Endothelial cell of umbilical vein (primary cell): Measurements from ENCODE around the gene DENND1A. TPM values are rescaled to one million over a fixed set of nuclear protein-coding genes. Genes with fewer than 3 reads are reported as not detected.

Experiments used
- BruUV-seq: library from RNA; stranded (reverse); fragments of 400-500 nt; replicated peaks from 2 replicates; lab custom pipeline; 2021; lab: Mats Ljungman, UMichigan
- CTCF ChIA-PET: fragments of 300-600, 350-600 bp; sonication (Branson Sonifier 250); formaldehyde crosslinking; loops from one replicate; lab custom pipeline; 2021; ENCODE audit warnings: antibody characterized with exemption, inconsistent platforms; lab: Charles Lee
- POLR2A ChIA-PET: fragments of 300-600, 350-600 bp; sonication (Branson Sonifier 250); formaldehyde crosslinking; loops from one replicate; lab custom pipeline; 2021; ENCODE audit warnings: antibody characterized with exemption, inconsistent platforms; lab: Charles Lee
- DNase-seq: peaks from one replicate; pipeline ENCODE4 v3.0.0-alpha.2; 2011; ENCODE audit warnings: low read depth, low spot score
- FAIRE-seq: peaks from 2 replicates; lab custom pipeline; 2011; peaks lifted over from hg19 to GRCh38; lab: Jason Lieb, UNC
- H2AFZ ChIP-seq: 2 replicates; pipeline ENCODE4 v1.6.0; 2012; ENCODE audit warnings: low read depth, low read length, control low read depth, inconsistent platforms
- H3K27ac ChIP-seq: 2 replicates; pipeline ENCODE4 v1.5.1; 2011; ENCODE audit warnings: low read depth, mild to moderate bottlenecking, control low read depth, low read length, moderate library complexity; ENCODE audit not compliant: insufficient read depth
- H3K27me3 ChIP-seq, 2 experiments: 2 replicates each; pipeline versions ENCODE4 v1.6.0 to v1.6.1; 2011; ENCODE audit warnings: low read length in 2 of 2, mixed read lengths in 1 of 2; ENCODE audit not compliant: control insufficient read depth in 2 of 2, insufficient read depth in 2 of 2
- H3K36me3 ChIP-seq, 2 experiments: 2 replicates in 1 of 2; 3 replicates in 1 of 2; pipeline ENCODE4 v1.5.1; 2011; ENCODE audit warnings: low read length in 2 of 2, mild to moderate bottlenecking in 1 of 2, moderate library complexity in 1 of 2; ENCODE audit not compliant: control insufficient read depth in 2 of 2, insufficient read depth in 2 of 2; ENCODE audit errors: extremely low read depth in 1 of 2
- H3K4me1 ChIP-seq: 3 replicates; pipeline ENCODE4 v1.5.1; 2011; ENCODE audit warnings: mild to moderate bottlenecking, low read length; ENCODE audit not compliant: control insufficient read depth, insufficient read depth; ENCODE audit errors: extremely low read depth
- H3K4me2 ChIP-seq: 2 replicates; pipeline ENCODE4 v1.6.1; 2011; ENCODE audit warnings: low read length, control low read depth, mixed read lengths; ENCODE audit not compliant: insufficient read depth
- H3K4me3 ChIP-seq, 3 experiments: fragments of 200-600 bp in 1 of 3; sonication (generic), shearing (Covaris generic) in 1 of 3; replicated peaks in 1 of 3; 2 replicates each; pipeline ENCODE4 v1.5.1; 2011 to 2016; ENCODE audit warnings: control low read depth in 3 of 3, low read length in 3 of 3, mild to moderate bottlenecking in 2 of 3, inconsistent platforms in 1 of 3, low read depth in 1 of 3, moderate library complexity in 1 of 3; ENCODE audit not compliant: insufficient read depth in 1 of 3
- H3K79me2 ChIP-seq: 2 replicates; pipeline ENCODE4 v1.6.0; 2012; ENCODE audit warnings: low read length, inconsistent platforms; ENCODE audit not compliant: control insufficient read depth, insufficient read depth
- H3K9ac ChIP-seq: replicated peaks from 2 replicates; pipeline ENCODE3; 2011; ENCODE audit warnings: low read length, control low read depth; ENCODE audit not compliant: insufficient read depth; ENCODE audit errors: extremely low read depth
- H3K9me1 ChIP-seq: replicated peaks from 3 replicates; pipeline ENCODE4 v1.6.0; 2011; ENCODE audit warnings: mild to moderate bottlenecking, low read length; ENCODE audit not compliant: control insufficient read depth, insufficient read depth; ENCODE audit errors: extremely low read depth
- H3K9me3 ChIP-seq: replicated peaks from 2 replicates; pipeline ENCODE4 v1.5.1; 2012; ENCODE audit warnings: low read length, inconsistent platforms; ENCODE audit not compliant: control insufficient read depth, insufficient read depth
- H4K20me1 ChIP-seq: replicated peaks from 2 replicates; pipeline ENCODE3; 2011; ENCODE audit warnings: mild to moderate bottlenecking, low read length; ENCODE audit not compliant: control insufficient read depth, insufficient read depth; ENCODE audit errors: extremely low read depth
- CTCF ChIP-seq, 2 donors: IDR thresholded peaks; 1 replicate in 1 of 2; 2 replicates in 1 of 2; pipeline ENCODE4 v1.5.1; 2011; ENCODE audit warnings: low read length in 2 of 2, mild to moderate bottlenecking in 2 of 2, moderate library complexity in 2 of 2, control low read depth in 1 of 2, inconsistent platforms in 1 of 2, low read depth in 1 of 2; ENCODE audit not compliant: insufficient read depth in 1 of 2; ENCODE audit errors: extremely low read depth in 1 of 2
- EZH2 ChIP-seq: IDR thresholded peaks from 2 replicates; pipeline ENCODE4 v1.6.1; 2012; ENCODE audit warnings: borderline replicate concordance, low read depth, mild to moderate bottlenecking, moderate library complexity, low read length, inconsistent platforms; ENCODE audit not compliant: severe bottlenecking
- FOS ChIP-seq: IDR thresholded peaks from 2 replicates; pipeline ENCODE4 v1.6.1; 2011; ENCODE audit warnings: mild to moderate bottlenecking, low read length, moderate library complexity, borderline replicate concordance; ENCODE audit not compliant: insufficient read depth
- GATA2 ChIP-seq: IDR thresholded peaks from 2 replicates; pipeline ENCODE4 v1.7.0; 2011; ENCODE audit warnings: low read depth, mild to moderate bottlenecking, moderate library complexity, mixed read lengths, low read length; ENCODE audit not compliant: insufficient read length, insufficient read depth
- JUN ChIP-seq: IDR thresholded peaks from 2 replicates; pipeline ENCODE4 v1.6.1; 2011; ENCODE audit warnings: borderline replicate concordance, low read depth; ENCODE audit not compliant: insufficient read length, insufficient read depth
- MAX ChIP-seq: IDR thresholded peaks from 2 replicates; pipeline ENCODE4 v1.6.1; 2011; ENCODE audit not compliant: insufficient read depth, insufficient read length
- MYC ChIP-seq: IDR thresholded peaks from one replicate; pipeline ENCODE4 v1.6.1; 2011; ENCODE audit warnings: mild to moderate bottlenecking, low read depth, low read length
- POLR2A ChIP-seq: IDR thresholded peaks from 2 replicates; pipeline ENCODE4 v1.6.1; 2012; ENCODE audit warnings: low read depth, mild to moderate bottlenecking, control low read depth, low read length
- POLR2AphosphoS5 ChIP-seq: IDR thresholded peaks from 2 replicates; pipeline ENCODE4 v1.6.1; 2012; ENCODE audit warnings: low read depth, mild to moderate bottlenecking, control low read depth, low read length, moderate library complexity; ENCODE audit not compliant: insufficient read depth
- dilution Hi-C: fragments of 300-500 bp; cut with MboI; formaldehyde crosslinking; loops from one replicate; pipeline ENCODE4 v1.15.0; 2019; ENCODE audit warnings: low sequenced_read_pairs; ENCODE audit not compliant: extremely low pct_ligation_motif_present
- intact Hi-C: fragments of 100-400 bp; cut with micrococcal nuclease; formaldehyde crosslinking; loops from one replicate; pipeline ENCODE4 v1.10.0; 2022
- polyA plus RNA-seq, 4 experiments: library from polyadenylated mRNA; depleted of rRNA in 3 of 4; stranded (reverse) in 3 of 4; unstranded in 1 of 4; fragments of >200 nt; gene quantifications; 2 replicates each; pipeline versions ENCODE4 v1.2.1 to v1.2.3, GENCODE V29; 2011 to 2012; ENCODE audit warnings: missing spikeins in 1 of 4
- total RNA-seq: library from RNA; stranded (reverse); gene quantifications from 2 replicates; pipeline ENCODE4 v1.2.3, GENCODE V29; 2021

The DENND1A gene
- total and polyA plus RNA-seq, 2 donors (not counting 3 experiments of a cell fraction or from before 2014, with no cell fraction given) = 18.5 to 24.5 TPM

- no peaks in the 10 kb centered on the region for H4K20me1 ChIP-seq
- no peaks in the 10 kb centered on the region for H3K79me2 ChIP-seq
- no peak overlapping the region for H3K4me3 ChIP-seq
- no peaks in the 10 kb centered on the region for H3K9me1 ChIP-seq
- H3K36me3 ChIP-seq = no peaks in the 10 kb centered on the region
- no peak overlapping the region for H3K9ac ChIP-seq
- no peaks in the 10 kb centered on the region for H3K4me1 ChIP-seq
- H3K4me2 ChIP-seq = no peak overlapping the region
- ChIA-PET POLR2A (no interaction called here), CTCF (no interaction called here)
- intact Hi-C loops (no loop called here), dilution Hi-C loops (no loop called here)
- no TSS peak for BruUV-seq
- no peaks in the 10 kb centered on the region for H3K9me3 ChIP-seq
- peaks cover 13 to 14% of the 10 kb centered on the region in 2 experiments for H3K27me3 ChIP-seq
- FAIRE-seq = no peak
- TF ChIP-seq JUN (no peak), FOS (no peak), POLR2A (no peak), MYC (no peak), CTCF (IDR thresholded peaks at IDR 0.05; ENCODE audit: extremely low read depth in 1 of 2, insufficient read depth in 1 of 2, low read depth in 1 of 2, low read length in 2 of 2) (no peak), GATA2 (no peak), POLR2AphosphoS5 (no peak), MAX (no peak), EZH2 (no peak)
- DNase-seq = no peak
- H3K27ac ChIP-seq = no peak overlapping the region
- no peak overlapping the region for H2AFZ ChIP-seq
Measured at GRCh38 chr9:123955637-123956036, 25.7 kb upstream of the DENND1A start.
